HepG2 (cell line): ENCODE measurements around the gene PARP2. TPM values are rescaled to one million over a fixed set of nuclear protein-coding genes. Genes with fewer than 3 reads are reported as not detected.
A peak's percentile ranks its signal among the peaks of the same experiment; 100 is the strongest.

ENCODE experiments used
- ARID4A ChIP-seq: sonication (generic); formaldehyde crosslinking; IDR thresholded peaks from 2 replicates; pipeline ENCODE4 v1.5.0; 2020; ENCODE audit warnings: mild to moderate bottlenecking, missing genetic modification reagents, borderline replicate concordance
- DRAP1 ChIP-seq: IDR thresholded peaks from 2 replicates; pipeline ENCODE4 v1.6.1; 2016; ENCODE audit warnings: missing genetic modification reagents, missing compliant biosample characterization
- NR2C2 ChIP-seq: sonication (generic); formaldehyde crosslinking; IDR thresholded peaks from 2 replicates; pipeline ENCODE4 v1.4.0; 2020; ENCODE audit warnings: missing genetic modification reagents, mild to moderate bottlenecking, moderate library complexity, borderline replicate concordance
- PPARG ChIP-seq: conservative IDR thresholded peaks from 2 replicates; pipeline ENCODE4 v1.6.1; 2016; ENCODE audit warnings: missing biosample characterization, missing genetic modification reagents
- PRDM15 ChIP-seq: sonication (generic); formaldehyde crosslinking; IDR thresholded peaks from 2 replicates; pipeline ENCODE4 v1.4.0; 2020; ENCODE audit warnings: missing genetic modification reagents
- RBM39 ChIP-seq: fragments of 200-400 bp; formaldehyde crosslinking; IDR thresholded peaks from one replicate; pipeline ENCODE4 v1.6.1; 2018; ENCODE audit warnings: antibody characterized with exemption, mild to moderate bottlenecking, low read depth, low read length; ENCODE audit not compliant: poor library complexity, severe bottlenecking
- SIX1 ChIP-seq: sonication (generic); formaldehyde crosslinking; IDR thresholded peaks from 2 replicates; pipeline ENCODE4 v1.4.0; 2020; ENCODE audit warnings: missing genetic modification reagents, borderline replicate concordance
- SMAD1 ChIP-seq: sonication (generic); formaldehyde crosslinking; IDR thresholded peaks from 2 replicates; pipeline ENCODE4 v1.4.0; 2020; ENCODE audit warnings: missing genetic modification reagents, low read depth, mild to moderate bottlenecking, borderline replicate concordance
- SMC3 ChIP-seq: IDR thresholded peaks from 2 replicates; pipeline ENCODE4 v1.6.1; 2011; ENCODE audit warnings: low read length, improper control_type of control experiment
- SNAPC2 ChIP-seq: sonication (generic); formaldehyde crosslinking; IDR thresholded peaks from 2 replicates; pipeline ENCODE4 v1.8.1; 2022; ENCODE audit warnings: mild to moderate bottlenecking, missing genetic modification reagents
- SP4 ChIP-seq: sonication (generic); formaldehyde crosslinking; IDR thresholded peaks from 2 replicates; pipeline ENCODE4 v1.8.1; 2023; ENCODE audit warnings: mild to moderate bottlenecking, missing genetic modification reagents
- TFDP1 ChIP-seq: IDR thresholded peaks from 2 replicates; pipeline ENCODE4 v1.6.1; 2016; ENCODE audit warnings: missing compliant biosample characterization, missing genetic modification reagents, borderline replicate concordance
- ZNF33A ChIP-seq: sonication (generic); formaldehyde crosslinking; IDR thresholded peaks from 2 replicates; pipeline ENCODE4 v1.5.1; 2020; ENCODE audit warnings: missing genetic modification reagents, mild to moderate bottlenecking, moderate library complexity, borderline replicate concordance
- ZNF34 ChIP-seq: sonication (generic); formaldehyde crosslinking; IDR thresholded peaks from 2 replicates; pipeline ENCODE4 v1.4.0; 2020; ENCODE audit warnings: mild to moderate bottlenecking, missing genetic modification reagents, borderline replicate concordance
- ZNF546 ChIP-seq: sonication (generic); formaldehyde crosslinking; conservative IDR thresholded peaks from 2 replicates; pipeline ENCODE4 v1.8.1; 2023; ENCODE audit warnings: mild to moderate bottlenecking, missing genetic modification reagents
- ZNF598 ChIP-seq: sonication (generic); formaldehyde crosslinking; IDR thresholded peaks from 2 replicates; pipeline ENCODE4 v1.5.1; 2020; ENCODE audit warnings: mild to moderate bottlenecking, missing genetic modification reagents, borderline replicate concordance
- ZNF672 ChIP-seq: sonication (generic); formaldehyde crosslinking; IDR thresholded peaks from 2 replicates; pipeline ENCODE4 v1.8.1; 2022; ENCODE audit warnings: missing genetic modification reagents
- polyA plus RNA-seq, 8 experiments: library from polyadenylated mRNA; depleted of rRNA in 3 of 8; stranded (reverse) in 7 of 8; unstranded in 1 of 8; fragments of >200 nt; fragmentation: Illumina TruSeq in 4 of 8; extraction: Trizol in 4 of 8; gene quantifications; 2 replicates each; pipeline versions ENCODE4 v1.2.1 to v1.2.3, GENCODE V29; 2011 to 2016; ENCODE audit warnings: low read depth in 4 of 8, missing spikeins in 1 of 8, mixed read lengths in 1 of 8; ENCODE audit not compliant: insufficient read depth in 1 of 8
- total RNA-seq, 5 experiments: library from RNA; depleted of rRNA; stranded (reverse); fragments of >200 nt; fragmentation: Illumina TruSeq; extraction: Trizol; gene quantifications; 2 replicates each; pipeline ENCODE4 v1.2.3, GENCODE V29; 2016; ENCODE audit warnings: low read depth in 1 of 5
- TF ChIP-seq, protein P1 (sequence below): sonication (generic); formaldehyde crosslinking; IDR thresholded peaks from 2 replicates; pipeline ENCODE4 v1.5.0; 2020; ENCODE audit warnings: mild to moderate bottlenecking, missing genetic modification reagents

PARP2 gene
- total and polyA plus RNA-seq, 2 of the 13 experiments (the other 11 are each of a cell fraction or from before 2014, with no cell fraction given): 37.3 to 38.4 TPM

GRCh38 chr14:20332431-20332787 is 11.0 kb upstream of the PARP2 start (continued):
- TF ChIP-seq, protein P1, sequence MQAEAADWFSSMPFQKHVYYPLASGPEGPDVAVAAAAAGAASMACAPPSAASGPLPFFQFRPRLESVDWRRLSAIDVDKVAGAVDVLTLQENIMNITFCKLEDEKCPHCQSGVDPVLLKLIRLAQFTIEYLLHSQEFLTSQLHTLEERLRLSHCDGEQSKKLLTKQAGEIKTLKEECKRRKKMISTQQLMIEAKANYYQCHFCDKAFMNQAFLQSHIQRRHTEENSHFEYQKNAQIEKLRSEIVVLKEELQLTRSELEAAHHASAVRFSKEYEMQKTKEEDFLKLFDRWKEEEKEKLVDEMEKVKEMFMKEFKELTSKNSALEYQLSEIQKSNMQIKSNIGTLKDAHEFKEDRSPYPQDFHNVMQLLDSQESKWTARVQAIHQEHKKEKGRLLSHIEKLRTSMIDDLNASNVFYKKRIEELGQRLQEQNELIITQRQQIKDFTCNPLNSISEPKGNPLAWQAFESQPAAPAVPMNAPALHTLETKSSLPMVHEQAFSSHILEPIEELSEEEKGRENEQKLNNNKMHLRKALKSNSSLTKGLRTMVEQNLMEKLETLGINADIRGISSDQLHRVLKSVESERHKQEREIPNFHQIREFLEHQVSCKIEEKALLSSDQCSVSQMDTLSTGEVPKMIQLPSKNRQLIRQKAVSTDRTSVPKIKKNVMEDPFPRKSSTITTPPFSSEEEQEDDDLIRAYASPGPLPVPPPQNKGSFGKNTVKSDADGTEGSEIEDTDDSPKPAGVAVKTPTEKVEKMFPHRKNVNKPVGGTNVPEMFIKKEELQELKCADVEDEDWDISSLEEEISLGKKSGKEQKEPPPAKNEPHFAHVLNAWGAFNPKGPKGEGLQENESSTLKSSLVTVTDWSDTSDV (CRISPR knock-in tag): no peak
- TF ChIP-seq ZNF546 (CRISPR knock-in tag) (no peak), DRAP1 (CRISPR knock-in tag) (no peak), ZNF598 (no peak), ZNF34 (CRISPR knock-in tag) (no peak), SNAPC2 (CRISPR knock-in tag) (no peak), SP4 (CRISPR knock-in tag) (no peak), SMC3 (no peak), PPARG (no peak), TFDP1 (CRISPR knock-in tag) (no peak; the same call in 1 of the 2 replicates), NR2C2 (CRISPR knock-in tag) (no peak), ZNF672 (no peak), ZNF33A (CRISPR knock-in tag) (no peak), SIX1 (CRISPR knock-in tag) (0 out of 2 replicates have a peak, but pooled peaks have one; percentile 8), ARID4A (CRISPR knock-in tag) (no peak), RBM39 (no peak), PRDM15 (CRISPR knock-in tag) (peak; percentile 80; the same call in 1 of the 2 replicates), SMAD1 (CRISPR knock-in tag) (no peak)
